ENCODE measurements around the gene PBX3. TPM values are rescaled to one million over a fixed set of nuclear protein-coding genes. Genes with fewer than 3 reads are reported as not detected.
A peak's percentile ranks its signal among the peaks of the same experiment; 100 is the strongest.

PBX3 gene
- total and polyA plus RNA-seq, 2 of the 13 experiments (the other 11 are each of a cell fraction or from before 2014, with no cell fraction given), result 6.0 to 11.2 TPM

DNA sequence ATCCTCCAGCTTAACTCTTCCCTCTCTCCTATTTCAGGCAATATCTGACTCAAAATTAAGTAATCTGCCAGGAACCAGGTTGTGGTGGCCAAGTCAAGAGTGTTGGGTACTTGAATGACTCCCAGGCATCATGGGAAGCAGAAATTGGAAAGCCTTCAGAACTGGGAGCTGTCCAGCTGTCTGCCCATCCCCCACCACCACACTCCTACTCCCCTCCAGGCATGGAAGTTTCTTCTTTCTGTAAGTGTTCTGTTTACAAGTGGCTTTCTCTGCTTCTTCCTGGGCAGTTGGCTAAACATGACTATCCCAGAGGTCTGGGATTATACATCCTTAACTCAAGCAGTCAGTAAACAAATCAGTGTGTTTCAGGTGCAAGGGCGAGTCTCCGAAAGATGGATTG, 14.6 kb upstream of the PBX3 start:
- H3K27me3 ChIP-seq (ENCODE audit: control insufficient read depth in 1 of 2, insufficient read depth in 2 of 2, low read length in 2 of 2), result peaks cover 0 to 7% of the 10 kb centered on the region in 2 experiments; a peak in 1 of 5 replicates
- POLR2A ChIA-PET, result no interaction called here
- TF ChIP-seq ISL2 (CRISPR knock-in tag; IDR thresholded peaks at IDR 0.05), result no peak
- TF ChIP-seq, protein P1, sequence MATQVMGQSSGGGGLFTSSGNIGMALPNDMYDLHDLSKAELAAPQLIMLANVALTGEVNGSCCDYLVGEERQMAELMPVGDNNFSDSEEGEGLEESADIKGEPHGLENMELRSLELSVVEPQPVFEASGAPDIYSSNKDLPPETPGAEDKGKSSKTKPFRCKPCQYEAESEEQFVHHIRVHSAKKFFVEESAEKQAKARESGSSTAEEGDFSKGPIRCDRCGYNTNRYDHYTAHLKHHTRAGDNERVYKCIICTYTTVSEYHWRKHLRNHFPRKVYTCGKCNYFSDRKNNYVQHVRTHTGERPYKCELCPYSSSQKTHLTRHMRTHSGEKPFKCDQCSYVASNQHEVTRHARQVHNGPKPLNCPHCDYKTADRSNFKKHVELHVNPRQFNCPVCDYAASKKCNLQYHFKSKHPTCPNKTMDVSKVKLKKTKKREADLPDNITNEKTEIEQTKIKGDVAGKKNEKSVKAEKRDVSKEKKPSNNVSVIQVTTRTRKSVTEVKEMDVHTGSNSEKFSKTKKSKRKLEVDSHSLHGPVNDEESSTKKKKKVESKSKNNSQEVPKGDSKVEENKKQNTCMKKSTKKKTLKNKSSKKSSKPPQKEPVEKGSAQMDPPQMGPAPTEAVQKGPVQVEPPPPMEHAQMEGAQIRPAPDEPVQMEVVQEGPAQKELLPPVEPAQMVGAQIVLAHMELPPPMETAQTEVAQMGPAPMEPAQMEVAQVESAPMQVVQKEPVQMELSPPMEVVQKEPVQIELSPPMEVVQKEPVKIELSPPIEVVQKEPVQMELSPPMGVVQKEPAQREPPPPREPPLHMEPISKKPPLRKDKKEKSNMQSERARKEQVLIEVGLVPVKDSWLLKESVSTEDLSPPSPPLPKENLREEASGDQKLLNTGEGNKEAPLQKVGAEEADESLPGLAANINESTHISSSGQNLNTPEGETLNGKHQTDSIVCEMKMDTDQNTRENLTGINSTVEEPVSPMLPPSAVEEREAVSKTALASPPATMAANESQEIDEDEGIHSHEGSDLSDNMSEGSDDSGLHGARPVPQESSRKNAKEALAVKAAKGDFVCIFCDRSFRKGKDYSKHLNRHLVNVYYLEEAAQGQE (IDR thresholded peaks at IDR 0.05; ENCODE audit: borderline replicate concordance in 1 of 2, low read depth in 1 of 2, low read length in 2 of 2), result peak; percentile 37 to 89
- TF ChIP-seq EHMT2 (IDR thresholded peaks at IDR 0.05; ENCODE audit: borderline replicate concordance, low read depth, low read length), result peak; percentile 47; the same call in 1 of the 2 replicates
- TF ChIP-seq ZNF709 (CRISPR knock-in tag; IDR thresholded peaks at IDR 0.05), result no peak
- TF ChIP-seq DR1 (CRISPR knock-in tag; IDR thresholded peaks at IDR 0.05), result no peak
- TF ChIP-seq ZNF572 (CRISPR knock-in tag; IDR thresholded peaks at IDR 0.05), result no peak
- TF ChIP-seq, protein P2, sequence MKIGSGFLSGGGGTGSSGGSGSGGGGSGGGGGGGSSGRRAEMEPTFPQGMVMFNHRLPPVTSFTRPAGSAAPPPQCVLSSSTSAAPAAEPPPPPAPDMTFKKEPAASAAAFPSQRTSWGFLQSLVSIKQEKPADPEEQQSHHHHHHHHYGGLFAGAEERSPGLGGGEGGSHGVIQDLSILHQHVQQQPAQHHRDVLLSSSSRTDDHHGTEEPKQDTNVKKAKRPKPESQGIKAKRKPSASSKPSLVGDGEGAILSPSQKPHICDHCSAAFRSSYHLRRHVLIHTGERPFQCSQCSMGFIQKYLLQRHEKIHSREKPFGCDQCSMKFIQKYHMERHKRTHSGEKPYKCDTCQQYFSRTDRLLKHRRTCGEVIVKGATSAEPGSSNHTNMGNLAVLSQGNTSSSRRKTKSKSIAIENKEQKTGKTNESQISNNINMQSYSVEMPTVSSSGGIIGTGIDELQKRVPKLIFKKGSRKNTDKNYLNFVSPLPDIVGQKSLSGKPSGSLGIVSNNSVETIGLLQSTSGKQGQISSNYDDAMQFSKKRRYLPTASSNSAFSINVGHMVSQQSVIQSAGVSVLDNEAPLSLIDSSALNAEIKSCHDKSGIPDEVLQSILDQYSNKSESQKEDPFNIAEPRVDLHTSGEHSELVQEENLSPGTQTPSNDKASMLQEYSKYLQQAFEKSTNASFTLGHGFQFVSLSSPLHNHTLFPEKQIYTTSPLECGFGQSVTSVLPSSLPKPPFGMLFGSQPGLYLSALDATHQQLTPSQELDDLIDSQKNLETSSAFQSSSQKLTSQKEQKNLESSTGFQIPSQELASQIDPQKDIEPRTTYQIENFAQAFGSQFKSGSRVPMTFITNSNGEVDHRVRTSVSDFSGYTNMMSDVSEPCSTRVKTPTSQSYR (CRISPR knock-in tag; IDR thresholded peaks at IDR 0.05; ENCODE audit: borderline replicate concordance), result peak; percentile 66; the same call in 1 of the 2 replicates
- TF ChIP-seq ERF (CRISPR knock-in tag; IDR thresholded peaks at IDR 0.05), result no peak
- TF ChIP-seq RORA (CRISPR knock-in tag; IDR thresholded peaks at IDR 0.05), result no peak
- peak; percentile 82; the same call in 1 of the 2 replicates for TF ChIP-seq MIER2 (CRISPR knock-in tag; IDR thresholded peaks at IDR 0.05)
- BruUV-seq (replicated peaks), result no TSS peak
- no peak overlapping the region for H3K4me2 ChIP-seq (ENCODE audit: low read depth, low read length)
- no peaks in the 10 kb centered on the region for H3K79me2 ChIP-seq (ENCODE audit: insufficient read depth, low read length)
- H3K36me3 ChIP-seq (replicated peaks in 1 of 2; ENCODE audit: control insufficient read depth in 1 of 2, insufficient read depth in 2 of 2, low read length in 2 of 2), result no peaks in the 10 kb centered on the region
- H3K9ac ChIP-seq (ENCODE audit: insufficient read depth, low read depth, low read length), result no peak overlapping the region
- no peak overlapping the region for H3K4me3 ChIP-seq (replicated peaks in 1 of 3; ENCODE audit: insufficient read depth in 1 of 3, low read depth in 2 of 3, low read length in 3 of 3)
- H3K27ac ChIP-seq (ENCODE audit: extremely low read length, insufficient read depth, low read length), result no peak overlapping the region
- intact Hi-C loops (cut with micrococcal nuclease; ENCODE audit: unreplicated experiment) (no loop called here), in situ Hi-C loops (cut with HindIII; ENCODE audit: extremely low pct_ligation_motif_present, low pct_unique_long_range_greater_than_20kb) (no loop called here)
- H4K20me1 ChIP-seq (ENCODE audit: insufficient read depth, low read length), result no peaks in the 10 kb centered on the region
- WGBS (ENCODE audit: low lambda C conversion rate), result 97% methylated on average over 2 of the region's 2 CpGs
- CTCF ChIA-PET (ENCODE audit: low intra/inter-chr PET ratio, low total read pairs), result no interaction called here
- ATAC-seq, result no peak
- no peaks in the 10 kb centered on the region for H3K9me3 ChIP-seq (ENCODE audit: low read length)
- no peak overlapping the region for H2AFZ ChIP-seq (ENCODE audit: low read length)
- H3K4me1 ChIP-seq (ENCODE audit: insufficient read depth, low read length), result no peaks in the 10 kb centered on the region
- no peak for DNase-seq (ENCODE audit: low spot score)
- no peak for FAIRE-seq

All from HepG2 (cell line).